ENCODE data around the gene PPP1R15B. TPM values are rescaled to one million over a fixed set of nuclear protein-coding genes. Genes with fewer than 3 reads are reported as not detected.
A peak's percentile ranks its signal among the peaks of the same experiment; 100 is the strongest.

PPP1R15B gene
- total RNA-seq = 56.2 to 57.5 TPM (median 57.5 TPM) in 3 replicates

GRCh38 chr1:204411451-204412204 is at the start of gene PPP1R15B:
Gene PPP1R15B, minus strand, starts transcription at chr1:204411817. Its CDS starts 406 bp downstream, at chr1:204411411.
- H3K9me3 Mint-ChIP-seq = no peaks in the 10 kb centered on the region

GRCh38 chr1:204460346-204460745 is 48.7 kb upstream of the PPP1R15B start:
- Mint-ChIP-seq H3K27ac (no peak overlapping the region), H3K4me1 (peaks cover 43% of the 10 kb centered on the region), H3K9me3 (no peaks in the 10 kb centered on the region), H3K4me3 (no peak overlapping the region), H3K36me3 (peaks cover 22% of the 10 kb centered on the region), H3K27me3 (ENCODE audit: low read depth) (no peaks in the 10 kb centered on the region)
- DNase-seq (ENCODE audit: low spot score in 2 of 2, unreplicated experiment in 2 of 2) = no peak
- no peak for TF ChIP-seq CTCF (IDR thresholded peaks at IDR 0.05; ENCODE audit: unreplicated experiment)

More at GRCh38 chr1:204411451-204412204, at the start of gene PPP1R15B:
- no peak for TF ChIP-seq CTCF (IDR thresholded peaks at IDR 0.05; ENCODE audit: unreplicated experiment)
- H3K36me3 Mint-ChIP-seq = no peaks in the 10 kb centered on the region
- H3K4me1 Mint-ChIP-seq = peaks cover 33% of the 10 kb centered on the region
- H3K27me3 Mint-ChIP-seq (ENCODE audit: low read depth) = no peaks in the 10 kb centered on the region
- peak within 1 kb of the TSS; percentile 100 for H3K4me3 Mint-ChIP-seq
- DNase-seq (ENCODE audit: low spot score in 2 of 2, unreplicated experiment in 2 of 2) = peak; percentile 94 to 96
- H3K27ac Mint-ChIP-seq = peak within 1 kb of the TSS; percentile 100

- no peak overlapping the region for H3K27ac Mint-ChIP-seq
- H3K27me3 Mint-ChIP-seq (ENCODE audit: low read depth) = no peaks in the 10 kb centered on the region
- no peaks in the 10 kb centered on the region for H3K9me3 Mint-ChIP-seq
- no peak overlapping the region for H3K4me3 Mint-ChIP-seq
- no peak for DNase-seq (ENCODE audit: low spot score in 2 of 2, unreplicated experiment in 2 of 2)
- TF ChIP-seq CTCF (IDR thresholded peaks at IDR 0.05; ENCODE audit: unreplicated experiment) = no peak
- peaks cover 25% of the 10 kb centered on the region for H3K36me3 Mint-ChIP-seq
- peaks cover 37% of the 10 kb centered on the region for H3K4me1 Mint-ChIP-seq
Observed at GRCh38 chr1:204459706-204460105, 48.1 kb upstream of the PPP1R15B start.

GRCh38 chr1:204457666-204458065 is 46.0 kb upstream of the PPP1R15B start:
- Mint-ChIP-seq H3K27ac (no peak overlapping the region), H3K4me1 (peaks cover 21% of the 10 kb centered on the region), H3K27me3 (ENCODE audit: low read depth) (no peaks in the 10 kb centered on the region), H3K4me3 (no peak overlapping the region), H3K36me3 (peaks cover 38% of the 10 kb centered on the region), H3K9me3 (no peaks in the 10 kb centered on the region)
- no peak for TF ChIP-seq CTCF (IDR thresholded peaks at IDR 0.05; ENCODE audit: unreplicated experiment)
- DNase-seq (ENCODE audit: low spot score in 2 of 2, unreplicated experiment in 2 of 2) = no peak

- DNase-seq (ENCODE audit: low spot score in 2 of 2, unreplicated experiment in 2 of 2) = no peak
- H3K4me3 Mint-ChIP-seq = peak overlapping the region; percentile 22
- H3K27me3 Mint-ChIP-seq (ENCODE audit: low read depth) = no peaks in the 10 kb centered on the region
- peaks cover 39% of the 10 kb centered on the region for H3K36me3 Mint-ChIP-seq
- no peak for TF ChIP-seq CTCF (IDR thresholded peaks at IDR 0.05; ENCODE audit: unreplicated experiment)
- no peaks in the 10 kb centered on the region for H3K9me3 Mint-ChIP-seq
- H3K27ac Mint-ChIP-seq = peak overlapping the region; percentile 88
- peaks cover 21% of the 10 kb centered on the region for H3K4me1 Mint-ChIP-seq
Observed at GRCh38 chr1:204456826-204457442, 45.3 kb upstream of the PPP1R15B start.

Measured in mesothelial cell of epicardium (in vitro differentiated cells).